ENCODE data around the gene TSPO.
"Not testable (repeated sequence)": the region's sequence is repeated elsewhere in the genome, so short reads cannot be mapped to it uniquely, and the experiment has no call there.

Gene TSPO

DNA sequence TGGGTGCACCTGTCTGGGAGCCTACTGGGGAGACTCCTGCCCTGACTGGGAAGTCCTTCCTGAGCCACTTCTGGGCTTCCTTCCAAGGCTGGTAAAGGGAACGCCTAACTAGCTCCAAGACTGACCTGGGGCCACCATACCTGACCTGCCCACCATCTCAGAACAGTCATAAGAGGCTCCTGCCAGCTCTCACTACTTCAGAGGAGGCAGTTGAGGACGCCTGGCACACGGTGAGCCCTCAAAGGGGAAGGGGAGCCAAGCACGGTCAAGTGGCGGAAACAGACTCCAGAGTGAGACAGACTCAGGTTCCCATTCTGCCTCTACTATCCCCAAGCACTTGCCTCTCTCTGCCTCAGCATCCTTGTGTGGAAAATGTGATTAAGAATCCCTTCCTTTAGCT is 15.8 kb upstream of the TSPO start:
- H3K4me3 ChIP-seq (ENCODE audit: low read depth, low read length), result no peak overlapping the region
- H3K27me3 ChIP-seq (ENCODE audit: insufficient read depth, low read depth, severe bottlenecking), result no peaks in the 10 kb centered on the region
- no peak for DNase-seq
- H3K9me3 ChIP-seq (ENCODE audit: severe bottlenecking), result no peaks in the 10 kb centered on the region
- TF ChIP-seq, protein P1, sequence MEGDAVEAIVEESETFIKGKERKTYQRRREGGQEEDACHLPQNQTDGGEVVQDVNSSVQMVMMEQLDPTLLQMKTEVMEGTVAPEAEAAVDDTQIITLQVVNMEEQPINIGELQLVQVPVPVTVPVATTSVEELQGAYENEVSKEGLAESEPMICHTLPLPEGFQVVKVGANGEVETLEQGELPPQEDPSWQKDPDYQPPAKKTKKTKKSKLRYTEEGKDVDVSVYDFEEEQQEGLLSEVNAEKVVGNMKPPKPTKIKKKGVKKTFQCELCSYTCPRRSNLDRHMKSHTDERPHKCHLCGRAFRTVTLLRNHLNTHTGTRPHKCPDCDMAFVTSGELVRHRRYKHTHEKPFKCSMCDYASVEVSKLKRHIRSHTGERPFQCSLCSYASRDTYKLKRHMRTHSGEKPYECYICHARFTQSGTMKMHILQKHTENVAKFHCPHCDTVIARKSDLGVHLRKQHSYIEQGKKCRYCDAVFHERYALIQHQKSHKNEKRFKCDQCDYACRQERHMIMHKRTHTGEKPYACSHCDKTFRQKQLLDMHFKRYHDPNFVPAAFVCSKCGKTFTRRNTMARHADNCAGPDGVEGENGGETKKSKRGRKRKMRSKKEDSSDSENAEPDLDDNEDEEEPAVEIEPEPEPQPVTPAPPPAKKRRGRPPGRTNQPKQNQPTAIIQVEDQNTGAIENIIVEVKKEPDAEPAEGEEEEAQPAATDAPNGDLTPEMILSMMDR (IDR thresholded peaks at IDR 0.05; ENCODE audit: low read depth, low read length), result no peak
- peaks cover 90% of the 10 kb centered on the region for H3K36me3 ChIP-seq
- H3K27ac ChIP-seq, result no peak overlapping the region

DNA sequence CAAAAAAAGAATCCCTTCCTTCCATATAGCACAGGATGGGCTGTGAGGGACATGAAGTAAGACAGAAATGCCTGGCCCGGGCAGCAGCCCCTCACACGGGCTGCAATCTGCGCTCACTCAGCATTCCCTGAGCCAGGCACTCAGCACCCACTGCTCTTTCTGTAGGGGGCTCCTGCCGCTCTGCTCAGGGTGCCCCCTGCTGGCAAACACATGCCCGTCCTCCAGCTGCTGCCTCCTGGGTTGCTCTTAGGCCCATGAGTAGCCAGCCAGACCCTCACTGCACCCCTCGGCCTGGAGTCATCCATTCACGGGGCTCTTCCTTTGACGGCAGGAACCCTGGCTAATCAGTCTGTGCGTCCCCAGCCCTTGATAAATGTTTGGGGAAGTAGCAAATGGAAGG is 15.1 kb upstream of the TSPO start:
- peak; percentile 61 for DNase-seq
- TF ChIP-seq, protein P1 (IDR thresholded peaks at IDR 0.05; ENCODE audit: low read depth, low read length), result peak; percentile 94
- Histone ChIP-seq H3K9me3 (ENCODE audit: severe bottlenecking) (no peaks in the 10 kb centered on the region), H3K4me3 (ENCODE audit: low read depth, low read length) (no peak overlapping the region), H3K27me3 (ENCODE audit: insufficient read depth, low read depth, severe bottlenecking) (no peaks in the 10 kb centered on the region), H3K36me3 (peaks cover 90% of the 10 kb centered on the region), H3K27ac (no peak overlapping the region)

DNA sequence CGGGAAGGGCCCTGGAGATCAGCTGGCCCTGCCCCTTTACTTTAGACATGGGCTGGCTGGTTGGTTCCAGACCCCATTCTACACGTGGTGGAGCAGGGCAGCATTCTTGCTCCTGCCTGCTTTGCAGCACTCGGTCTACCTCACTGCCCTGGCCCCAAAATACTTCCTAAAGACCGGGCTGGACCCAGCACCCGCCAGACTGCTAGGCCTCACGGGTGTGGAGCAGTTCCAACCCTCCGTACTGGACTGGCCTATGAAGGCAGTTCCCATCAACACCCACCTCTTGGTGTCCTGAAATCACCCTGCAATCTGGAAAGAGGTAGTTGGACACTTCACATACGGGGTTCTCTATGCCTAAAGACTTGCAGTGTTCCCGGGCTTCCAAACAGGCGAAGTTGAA is 14.6 kb upstream of the TSPO start:
- H3K36me3 ChIP-seq, result peaks cover 88% of the 10 kb centered on the region
- H3K27ac ChIP-seq, result no peak overlapping the region
- no peaks in the 10 kb centered on the region for H3K9me3 ChIP-seq (ENCODE audit: severe bottlenecking)
- no peaks in the 10 kb centered on the region for H3K27me3 ChIP-seq (ENCODE audit: insufficient read depth, low read depth, severe bottlenecking)
- H3K4me3 ChIP-seq (ENCODE audit: low read depth, low read length), result no peak overlapping the region
- TF ChIP-seq, protein P1 (IDR thresholded peaks at IDR 0.05; ENCODE audit: low read depth, low read length), result no peak
- DNase-seq, result no peak

DNA sequence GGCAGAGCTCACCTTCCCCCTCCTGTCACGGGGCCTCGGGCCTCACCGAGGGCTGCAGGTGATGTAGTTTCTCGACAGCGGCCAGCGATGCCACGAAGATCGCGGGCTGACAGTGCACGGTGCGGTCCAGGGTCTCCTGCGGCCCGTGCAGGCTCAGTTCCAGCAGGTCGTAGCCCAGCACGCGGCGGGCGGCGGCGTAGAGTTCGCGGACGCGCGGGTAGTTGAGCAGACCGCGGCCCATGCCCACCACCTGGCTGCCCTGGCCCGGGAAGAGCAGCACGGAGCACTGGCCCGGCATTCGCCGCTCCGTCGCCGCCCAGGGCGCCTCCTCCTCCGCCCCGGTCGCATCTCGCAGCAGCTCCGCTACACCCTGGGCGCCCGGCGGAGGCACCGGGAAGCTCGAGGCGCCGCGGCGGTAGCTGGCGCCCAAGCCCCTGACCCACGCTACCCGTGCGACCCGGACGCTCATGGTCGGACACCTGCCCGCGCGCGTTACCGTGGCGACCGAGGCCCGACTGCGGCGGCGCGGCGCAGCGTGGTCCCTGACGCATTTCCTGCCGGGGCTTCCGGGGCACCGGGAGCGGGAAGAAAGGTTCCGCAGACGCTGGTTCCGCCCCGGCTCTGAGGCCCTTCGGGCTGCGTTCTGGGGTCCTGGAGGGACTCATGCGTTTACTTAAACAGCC is 8.3 kb upstream of the TSPO start, which contains the start of gene MCAT:
Gene MCAT (minus strand): TSS at position 519 of the 683 bp plus-strand sequence. CDS start 50 bp downstream, at position 469.
- DNase-seq, result peak; percentile 85
- TF ChIP-seq, protein P1 (IDR thresholded peaks at IDR 0.05; ENCODE audit: low read depth, low read length), result no peak
- Histone ChIP-seq H3K27ac (peak within 1 kb of the TSS; percentile 82), H3K4me3 (ENCODE audit: low read depth, low read length) (peak within 1 kb of the TSS; percentile 91), H3K9me3 (ENCODE audit: severe bottlenecking) (no peaks in the 10 kb centered on the region), H3K27me3 (ENCODE audit: insufficient read depth, low read depth, severe bottlenecking) (no peaks in the 10 kb centered on the region), H3K36me3 (peaks cover 41% of the 10 kb centered on the region)

DNA sequence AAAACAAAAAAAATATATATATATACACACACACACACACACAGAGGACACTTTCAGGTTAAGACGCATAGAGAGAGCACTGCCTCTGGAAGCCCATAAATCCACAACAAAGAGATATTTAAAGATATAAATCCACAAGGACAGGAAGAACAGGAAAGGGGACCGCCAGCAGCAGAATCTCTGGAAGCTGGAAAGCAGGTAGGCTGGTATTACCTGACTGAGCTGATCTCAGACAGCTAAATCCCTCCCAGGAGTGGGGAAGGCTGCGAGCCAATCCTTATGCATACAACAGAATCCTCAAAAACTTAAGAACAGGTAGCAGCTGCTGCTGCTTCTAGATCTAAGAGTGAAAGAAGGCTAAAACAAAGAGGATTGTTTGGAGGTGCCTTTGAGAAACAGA is 6.4 kb upstream of the TSPO start:
- TF ChIP-seq, protein P1 (IDR thresholded peaks at IDR 0.05; ENCODE audit: low read depth, low read length), result no peak
- peak; percentile 48 for DNase-seq
- Histone ChIP-seq H3K27me3 (ENCODE audit: insufficient read depth, low read depth, severe bottlenecking) (no peaks in the 10 kb centered on the region), H3K4me3 (ENCODE audit: low read depth, low read length) (no peak overlapping the region), H3K27ac (peak overlapping the region; percentile 43), H3K9me3 (ENCODE audit: severe bottlenecking) (no peaks in the 10 kb centered on the region), H3K36me3 (peaks cover 23% of the 10 kb centered on the region)

DNA sequence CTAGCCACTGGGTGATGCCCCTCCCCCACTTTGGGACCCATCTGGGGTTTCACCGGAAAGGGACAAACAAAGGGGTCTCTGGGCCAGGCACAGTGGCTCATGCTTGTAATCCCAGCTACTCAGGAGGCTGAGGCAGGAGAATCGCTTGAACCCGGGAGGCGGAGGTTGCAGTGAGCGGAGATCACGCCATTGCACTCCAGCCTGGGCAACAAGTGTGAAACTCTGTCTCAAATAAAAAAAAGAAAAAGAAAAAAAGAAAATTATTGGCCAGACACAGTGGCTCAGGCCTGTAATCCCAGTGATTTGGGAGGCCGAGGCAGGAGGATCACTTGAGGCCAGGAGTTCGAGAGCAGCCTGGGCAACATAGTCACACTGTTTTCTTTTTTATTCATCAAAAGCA is 6.0 kb upstream of the TSPO start:
- H3K27me3 ChIP-seq (ENCODE audit: insufficient read depth, low read depth, severe bottlenecking); DNase-seq; H3K4me3 ChIP-seq (ENCODE audit: low read depth, low read length); H3K9me3 ChIP-seq (ENCODE audit: severe bottlenecking): not testable (repeated sequence)
- H3K27ac ChIP-seq, result peak overlapping the region; percentile 43
- peaks cover 19% of the 10 kb centered on the region for H3K36me3 ChIP-seq

DNA sequence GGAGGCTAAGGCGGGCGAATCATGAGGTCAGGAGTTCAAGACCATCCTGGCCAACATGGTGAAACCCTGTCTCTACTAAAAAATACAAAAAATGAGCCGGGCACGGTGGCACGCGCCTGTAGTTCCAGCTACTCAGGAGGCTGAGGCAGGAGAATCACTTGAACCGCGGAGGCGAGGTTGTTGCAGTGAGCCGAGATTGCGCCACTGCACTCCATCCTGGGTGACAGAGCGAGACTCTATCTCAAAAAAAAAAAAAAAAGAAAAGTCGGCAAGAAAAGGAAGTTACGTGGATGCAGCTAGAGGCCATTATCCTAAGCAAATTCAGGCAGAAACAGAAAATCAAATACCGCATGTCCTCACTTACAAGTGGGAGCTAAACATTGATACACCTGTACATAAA is 5.0 kb upstream of the TSPO start:
- H3K27me3 ChIP-seq (ENCODE audit: insufficient read depth, low read depth, severe bottlenecking); H3K4me3 ChIP-seq (ENCODE audit: low read depth, low read length); H3K27ac ChIP-seq; DNase-seq; H3K9me3 ChIP-seq (ENCODE audit: severe bottlenecking); H3K36me3 ChIP-seq: not testable (repeated sequence)

Data from WERI-Rb-1 (cell line).